ENCODE data around the gene MRPL49. TPM values are rescaled to one million over a fixed set of nuclear protein-coding genes. Genes with fewer than 3 reads are reported as not detected.

The MRPL49 gene
- total RNA-seq, 1 experiment from 2014 or later: 55.9 TPM

GRCh38 chr11:65134240-65134951 is 12.3 kb downstream of the MRPL49 start, which contains the start of gene SYVN1 (continued):
- TF ChIP-seq ARID4B (CRISPR knock-in tag; IDR thresholded peaks at IDR 0.05; ENCODE audit: borderline replicate concordance) (peak; percentile 45; the same call in 1 of the 2 replicates), TP53 (CRISPR knock-in tag; IDR thresholded peaks at IDR 0.05) (no peak), GRHL2 (CRISPR knock-in tag; IDR thresholded peaks at IDR 0.05; ENCODE audit: insufficient replicate concordance, severe bottlenecking) (no peak), TEAD4 (CRISPR knock-in tag; IDR thresholded peaks at IDR 0.05) (no peak), ETV6 (CRISPR knock-in tag; IDR thresholded peaks at IDR 0.05) (0 out of 2 replicates have a peak, but pooled peaks have one; percentile 63), ZNF138 (CRISPR knock-in tag; conservative IDR thresholded peaks at IDR 0.05) (no peak), ATF1 (CRISPR knock-in tag; IDR thresholded peaks at IDR 0.05) (no peak), ERG (CRISPR knock-in tag; IDR thresholded peaks at IDR 0.05) (no peak), E2F4 (CRISPR knock-in tag; IDR thresholded peaks at IDR 0.05; ENCODE audit: borderline replicate concordance, low read depth) (no peak), USF2 (CRISPR knock-in tag; IDR thresholded peaks at IDR 0.05) (no peak), TEAD1 (CRISPR knock-in tag; IDR thresholded peaks at IDR 0.05) (peak; percentile 31; the same call in 1 of the 2 replicates), STAT6 (CRISPR knock-in tag; conservative IDR thresholded peaks at IDR 0.05; ENCODE audit: low read depth) (no peak)

- ATAC-seq: peak; percentile 92
- DNase-seq (ENCODE audit: low spot score): peak; percentile 90
- peak; percentile 75 for TF ChIP-seq NFYB (CRISPR knock-in tag; conservative IDR thresholded peaks at IDR 0.05; ENCODE audit: low read depth)
- no peak for TF ChIP-seq CDX4 (CRISPR knock-in tag; IDR thresholded peaks at IDR 0.05; ENCODE audit: borderline replicate concordance)
- TF ChIP-seq ELF4 (CRISPR knock-in tag; IDR thresholded peaks at IDR 0.05; ENCODE audit: low read depth): no peak
- no peak for TF ChIP-seq FOXJ3 (CRISPR knock-in tag; IDR thresholded peaks at IDR 0.05; ENCODE audit: borderline replicate concordance)
- no peak for TF ChIP-seq AR (CRISPR knock-in tag; IDR thresholded peaks at IDR 0.05)
- no peak for TF ChIP-seq ZNF138 (CRISPR knock-in tag; conservative IDR thresholded peaks at IDR 0.05)
Observed at GRCh38 chr11:65134952-65135632, 13.0 kb downstream of the MRPL49 start.

More at GRCh38 chr11:65134952-65135632, 13.0 kb downstream of the MRPL49 start:
- Mint-ChIP-seq H3K9me3 (no peaks in the 10 kb centered on the region), H3K4me3 (peak overlapping the region; percentile 98), H3K36me3 (peaks cover 15% of the 10 kb centered on the region), H3K27ac (peak overlapping the region; percentile 100), H3K4me1 (peaks cover 18% of the 10 kb centered on the region), H3K27me3 (ENCODE audit: low read depth) (no peaks in the 10 kb centered on the region; the same call in 1 of the 2 replicates)
- ChIA-PET POLR2A (interaction anchor here (0.7 to 2.1 kb wide), 10 partner anchors 13 to 291 kb away, joined by 3 to 20 read pairs (median 4); partner anchors contain the start of genes CAPN1, FAU, MRPL49 and TM7SF2), CTCF (interaction anchor here (0.7 to 3.7 kb wide), 16 partner anchors 13 to 457 kb away, joined by 3 to 40 read pairs (median 6); partner anchors contain the start of genes BATF2, CAPN1, CDC42EP2 and FAU)

Measured in WTC11 (cell line).